GM12878 (cell line): ENCODE data around the gene LAMA4. TPM values are rescaled to one million over a fixed set of nuclear protein-coding genes. Genes with fewer than 3 reads are reported as not detected.
A peak's percentile ranks its signal among the peaks of the same experiment; 100 is the strongest.

Source experiments
- ATAC-seq: fragments of 200-7000 bp; cut with Tn5 transposase; 3 replicates; pipeline ENCODE4 v1.9.1; 2020; ENCODE audit warnings: mild to moderate bottlenecking, moderate library complexity
- BruUV-seq: library from RNA; stranded (reverse); fragments of 400-500 nt; replicated peaks from 2 replicates; lab custom pipeline; 2021; lab: Mats Ljungman, UMichigan
- CTCF ChIA-PET: fragments of 300-600 bp; sonication (Branson Sonifier 250); formaldehyde crosslinking; extraction: SDS; loops from one replicate; lab custom pipeline; 2021; ENCODE audit warnings: inconsistent platforms; lab: Yijun Ruan, JAX
- POLR2A ChIA-PET: fragments of 350-600 bp; formaldehyde crosslinking; extraction: SDS; loops from one replicate; lab custom pipeline; 2021; ENCODE audit warnings: inconsistent platforms; lab: Charles Lee
- RAD21 ChIA-PET: fragments of 300-600 bp; sonication (Branson Sonifier 250); formaldehyde crosslinking; loops from one replicate; lab custom pipeline; 2023; ENCODE audit warnings: antibody characterized with exemption; ENCODE audit not compliant: unreplicated experiment; lab: Charles Lee
- SMC1A ChIA-PET: fragments of 300-600 bp; sonication (Branson Sonifier 250); formaldehyde crosslinking; loops from one replicate; lab custom pipeline; 2023; ENCODE audit not compliant: unreplicated experiment, uncharacterized antibody; lab: Charles Lee
- DNase-seq: peaks from one replicate; pipeline ENCODE4 v3.0.0-alpha.2; 2011; ENCODE audit warnings: low read depth, low spot score
- FAIRE-seq: peaks from 3 replicates; lab custom pipeline; 2011; peaks lifted over from hg19 to GRCh38; lab: Jason Lieb, UNC
- H2AFZ ChIP-seq: 2 replicates; pipeline ENCODE4 v1.6.0; 2011; ENCODE audit warnings: low read depth, low read length, control low read depth; ENCODE audit not compliant: control insufficient read depth
- H3K27ac ChIP-seq: 2 replicates; pipeline ENCODE4 v1.5.1; 2011; ENCODE audit warnings: control low read depth; ENCODE audit not compliant: control insufficient read depth, insufficient read depth
- H3K27me3 ChIP-seq, 2 experiments: replicated peaks in 1 of 2; 2 replicates each; pipeline versions ENCODE4 v1.6.0 to v1.6.1; 2011; ENCODE audit warnings: low read length in 1 of 2; ENCODE audit not compliant: control insufficient read depth in 2 of 2, insufficient read depth in 2 of 2
- H3K36me3 ChIP-seq, 2 experiments: 2 replicates each; pipeline ENCODE4 v1.5.1; 2011; ENCODE audit warnings: low read length in 1 of 2; ENCODE audit not compliant: control insufficient read depth in 2 of 2, insufficient read depth in 2 of 2
- H3K4me1 ChIP-seq: 2 replicates; pipeline ENCODE4 v1.6.1; 2011; ENCODE audit warnings: mild to moderate bottlenecking, low read length, moderate library complexity, mixed read lengths; ENCODE audit not compliant: control insufficient read depth, insufficient read depth
- H3K4me2 ChIP-seq: 2 replicates; pipeline ENCODE4 v1.6.0; 2011; ENCODE audit warnings: control low read depth; ENCODE audit not compliant: control insufficient read depth, insufficient read depth
- H3K4me3 ChIP-seq: fragments of 200-600 bp; sonication (generic); 2 replicates; pipeline ENCODE4 v1.5.1; 2016
- H3K79me2 ChIP-seq: 2 replicates; pipeline ENCODE4 v1.6.0; 2011; ENCODE audit warnings: low read length; ENCODE audit not compliant: control insufficient read depth, insufficient read depth
- H3K9ac ChIP-seq: 2 replicates; pipeline ENCODE4 v1.8.0; 2011; ENCODE audit warnings: low read length, control low read depth, mixed read lengths; ENCODE audit not compliant: control insufficient read depth, insufficient read depth
- H3K9me3 ChIP-seq: replicated peaks from 3 replicates; pipeline ENCODE4 v1.5.1; 2011; ENCODE audit warnings: mild to moderate bottlenecking, low read length; ENCODE audit not compliant: control insufficient read depth, insufficient read depth
- H4K20me1 ChIP-seq: 2 replicates; pipeline ENCODE4 v1.6.0; 2011; ENCODE audit not compliant: control insufficient read depth, insufficient read depth
- EGR1 ChIP-seq, 2 experiments: IDR thresholded peaks; 1 replicate in 1 of 2; 2 replicates in 1 of 2; pipeline ENCODE4 v1.6.1; 2011 to 2012; ENCODE audit warnings: low read depth in 2 of 2, low read length in 2 of 2, borderline replicate concordance in 1 of 2, mild to moderate bottlenecking in 1 of 2, moderate library complexity in 1 of 2
- GABPA ChIP-seq: IDR thresholded peaks from 2 replicates; pipeline ENCODE4 v1.6.1; 2014; ENCODE audit warnings: antibody characterized with exemption, low read depth, mild to moderate bottlenecking, inconsistent platforms
- IKZF1 ChIP-seq: fragments of 450-650 bp; conservative IDR thresholded peaks from 2 replicates; pipeline ENCODE4 v1.6.1; 2017; ENCODE audit warnings: antibody characterized with exemption, mild to moderate bottlenecking
- KLF5 ChIP-seq: fragments of 450-650 bp; IDR thresholded peaks from 2 replicates; pipeline ENCODE4 v1.6.1; 2014; ENCODE audit warnings: mild to moderate bottlenecking; ENCODE audit not compliant: partially characterized antibody
- MYB ChIP-seq: fragments of 150-350 bp; IDR thresholded peaks from 2 replicates; pipeline ENCODE4 v1.6.1; 2014; ENCODE audit warnings: mild to moderate bottlenecking, low read depth, low read length, borderline replicate concordance
- RELA ChIP-seq: fragments of 450-650 bp; IDR thresholded peaks from 2 replicates; pipeline ENCODE4 v1.8.0; 2014; ENCODE audit warnings: borderline replicate concordance; ENCODE audit not compliant: partially characterized antibody
- ZZZ3 ChIP-seq: IDR thresholded peaks from 2 replicates; pipeline ENCODE4 v1.6.1; 2011; ENCODE audit warnings: low read depth; ENCODE audit not compliant: control insufficient read depth, insufficient read length
- whole genome bisulfite sequencing: methylation state at CpG from one replicate; pipeline ENCODE4 v1.1.6; 2016; ENCODE audit warnings: low lambda C conversion rate; ENCODE audit not compliant: insufficient replicate concordance, insufficient coverage; ENCODE audit errors: missing lambda C conversion rate; 5-methylcytosine and 5-hydroxymethylcytosine counted together
- in situ Hi-C: fragments of 300-500 bp; cut with MboI; formaldehyde crosslinking; loops from 9 replicates; pipeline ENCODE4 v1.14.3; 2018; ENCODE audit warnings: mixed read lengths
- intact Hi-C: fragments of 100-400 bp; cut with micrococcal nuclease; formaldehyde crosslinking; loops from one replicate; pipeline ENCODE4 v1.14.2; 2022; ENCODE audit not compliant: unreplicated experiment
- polyA plus RNA-seq, 11 experiments: library from polyadenylated mRNA; depleted of rRNA in 4 of 11; unstranded in 6 of 11; stranded (reverse) in 5 of 11; fragments of >200 nt; fragmentation: Nextera tagmentation in 4 of 11; fragmentation: Illumina TruSeq in 1 of 11; extraction: Ambion mirVana in 4 of 11; extraction: Trizol in 1 of 11; gene quantifications; 1 replicate in 1 of 11; 2 replicates in 10 of 11; pipeline versions ENCODE4 v1.2.1 to v1.2.3, GENCODE V29; 2011 to 2016; ENCODE audit warnings: inconsistent platforms in 2 of 11, missing spikeins in 2 of 11, low read depth in 1 of 11
- total RNA-seq, 4 experiments: library from RNA; depleted of rRNA in 3 of 4; stranded (reverse); fragments of >200 nt in 3 of 4; fragmentation: Illumina TruSeq in 1 of 4; extraction: Trizol in 1 of 4; gene quantifications; 2 replicates each; pipeline versions ENCODE4 v1.2.1 to v1.2.3, GENCODE V29; 2013 to 2021

LAMA4 gene
- total and polyA plus RNA-seq, 10 of the 15 experiments (the other 5 are each of a cell fraction or from before 2014, with no cell fraction given): 0.11 to 0.21 (median 0.14) TPM; not detected in 7

DNA sequence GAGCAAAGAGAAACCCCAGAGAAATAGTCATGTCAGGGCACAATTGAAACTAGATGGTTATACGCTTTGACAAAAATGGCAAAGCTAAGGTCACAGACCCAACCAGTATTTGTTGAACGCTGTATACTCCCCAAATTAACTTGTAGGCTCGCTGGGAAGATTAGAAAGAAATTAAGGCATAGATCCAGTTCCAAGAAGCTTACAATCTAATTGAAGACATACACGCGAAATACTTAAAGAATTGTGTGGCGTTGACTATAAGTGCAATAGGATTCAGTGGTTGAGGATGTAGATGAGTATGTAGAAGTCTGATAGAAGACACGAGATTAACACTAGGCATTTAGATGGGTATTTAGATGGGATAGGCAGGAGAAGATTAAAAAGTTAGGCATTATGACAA, 166.5 kb downstream of the LAMA4 start:
- POLR2A ChIA-PET: interaction anchor here (0.9 kb wide), 1 partner anchor 59 kb away, joined by 3 read pairs; no protein-coding TSS in a partner anchor
- TF ChIP-seq IKZF1 (no peak), KLF5 (peak; percentile 3), RELA (no peak), EGR1 (IDR thresholded peaks at IDR 0.05; ENCODE audit: borderline replicate concordance in 1 of 2, low read depth in 2 of 2, low read length in 2 of 2) (no peak), ZZZ3 (no peak), GABPA (no peak), MYB (no peak)
- H3K79me2 ChIP-seq: no peaks in the 10 kb centered on the region
- peak overlapping the region; percentile 92 for H2AFZ ChIP-seq
- intact Hi-C loops: loop anchor here (1.0 kb wide), 1 partner anchor 75 kb away; no protein-coding TSS in a partner anchor
- peaks cover 0 to 4% of the 10 kb centered on the region in 2 experiments; a peak in 1 of 4 replicates for H3K27me3 ChIP-seq
- ATAC-seq (no peak), DNase-seq (no peak), FAIRE-seq (no peak)
- H3K9me3 ChIP-seq: no peaks in the 10 kb centered on the region
- no peak overlapping the region for H3K27ac ChIP-seq
- SMC1A ChIA-PET: interaction anchor here (0.9 to 3.0 kb wide), 8 partner anchors 9 to 829 kb away, joined by 3 to 12 read pairs (median 4); a partner anchor contains a TSS
- peak overlapping the region; percentile 29; the same call in 1 of the 2 replicates for H3K9ac ChIP-seq
- RAD21 ChIA-PET: interaction anchor here (1.3 to 2.5 kb wide), 3 partner anchors 73 to 223 kb away, joined by 4 to 16 read pairs (median 5); no protein-coding TSS in a partner anchor
- H3K4me1 ChIP-seq: no peaks in the 10 kb centered on the region
- 1% methylated on average over 7 of the region's 7 CpGs for WGBS
- no peaks in the 10 kb centered on the region for H3K36me3 ChIP-seq
- TSS peak; percentile 71 for BruUV-seq
- CTCF ChIA-PET: interaction anchor here (0.8 to 4.3 kb wide), 8 partner anchors 13 to 1078 kb away, joined by 3 to 33 read pairs (median 3); no protein-coding TSS in a partner anchor
- H3K4me3 ChIP-seq: peak overlapping the region; percentile 88
- H3K4me2 ChIP-seq: peak overlapping the region; percentile 89
- H4K20me1 ChIP-seq: no peaks in the 10 kb centered on the region
- in situ Hi-C loops: no loop called here
